ENCODE results near the gene KCNN1. TPM values are rescaled to one million over a fixed set of nuclear protein-coding genes. Genes with fewer than 3 reads are reported as not detected.

KCNN1 gene
- total and polyA plus RNA-seq, 3 donors from 2014 or later: 4.4 to 15.9 (median 10.3) TPM

DNA sequence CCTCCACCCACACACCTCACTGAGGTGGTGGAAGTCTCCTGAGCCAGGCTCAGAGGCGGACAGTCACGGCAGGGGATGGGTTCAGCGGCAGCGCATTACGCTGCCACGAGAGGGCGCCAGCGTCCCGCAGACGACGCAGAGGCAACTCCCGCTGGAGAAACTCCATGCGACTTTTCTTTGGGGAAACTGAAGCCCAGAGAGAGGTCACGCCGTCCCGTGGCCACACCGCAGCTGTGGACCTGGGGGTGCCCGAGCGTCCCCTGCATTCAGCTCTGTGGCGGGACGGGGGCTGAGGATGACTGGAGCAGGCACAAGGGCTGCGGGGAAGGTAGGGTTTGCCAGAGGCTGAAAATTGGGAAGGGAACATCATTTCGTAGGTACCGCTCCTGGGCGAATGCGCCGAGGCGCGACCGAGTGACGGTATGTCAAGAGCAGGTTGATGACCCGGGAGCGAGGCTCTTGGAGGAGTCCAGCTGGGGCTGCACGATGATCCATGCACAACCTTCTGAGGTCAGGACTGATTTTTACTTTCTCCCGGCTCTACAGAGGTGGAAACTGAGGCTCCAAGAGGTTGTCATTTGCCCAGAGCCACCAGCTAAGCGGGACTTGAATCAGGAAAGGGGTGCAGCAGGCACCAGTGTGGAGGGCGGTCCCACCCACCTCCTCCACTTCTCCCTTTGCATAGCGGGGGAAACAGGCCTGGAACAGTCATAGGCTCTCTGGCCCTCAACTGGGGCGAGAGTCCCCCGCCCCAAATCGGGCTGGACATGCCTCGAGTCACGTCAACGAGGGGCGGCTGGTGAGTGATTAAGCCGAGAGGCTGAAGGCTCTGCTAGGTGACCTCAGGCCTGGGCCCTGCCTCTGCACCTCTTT is 40.4 kb downstream of the KCNN1 start:
- intact Hi-C loops (cut with DNase I; ENCODE audit: low total_unique reads): loop anchor here (2.0 kb wide), 1 partner anchor 52 kb away; no protein-coding TSS in a partner anchor
- WGBS, 2 donors: 0 to 1% methylated on average over 38 to 46 of the region's 46 CpGs

DNA sequence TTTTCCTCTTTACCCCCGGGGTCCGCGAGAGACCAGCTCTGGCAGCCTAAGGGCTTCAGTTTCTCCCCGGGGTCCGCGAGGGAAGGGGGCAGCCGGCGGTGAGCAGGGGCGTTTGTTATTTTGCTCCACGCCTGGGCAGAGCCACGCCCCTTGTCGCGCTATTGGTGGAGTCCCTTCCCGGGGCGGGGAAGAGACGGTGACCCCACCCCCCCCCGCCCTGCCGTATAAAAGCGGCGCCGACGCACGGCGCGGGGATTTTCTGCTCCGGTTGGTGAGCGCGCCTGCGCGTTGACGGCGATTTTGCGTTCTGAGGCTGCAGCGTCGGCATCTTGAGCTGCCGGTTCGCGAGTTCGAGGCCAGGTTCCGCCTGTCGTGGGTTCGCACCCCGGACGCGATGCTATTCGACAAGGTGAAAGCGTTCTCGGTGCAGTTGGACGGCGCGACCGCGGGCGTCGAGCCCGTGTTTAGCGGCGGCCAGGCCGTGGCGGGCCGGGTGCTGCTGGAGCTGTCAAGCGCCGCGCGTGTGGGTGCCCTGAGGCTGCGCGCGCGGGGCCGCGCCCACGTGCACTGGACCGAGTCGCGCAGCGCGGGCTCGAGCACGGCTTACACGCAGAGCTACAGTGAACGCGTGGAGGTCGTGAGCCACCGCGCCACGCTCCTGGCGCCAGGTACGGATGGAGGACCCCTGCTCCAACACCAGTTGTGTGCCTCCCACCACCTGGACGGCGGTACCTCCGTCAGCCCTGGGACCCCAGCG is 41.2 kb downstream of the KCNN1 start, which contains the start of gene ARRDC2:
TSS of gene ARRDC2 (plus strand) at position 254 of the 757 bp plus-strand sequence. CDS start at position 395, 141 bp downstream.
- Histone ChIP-seq H3K36me3 (ENCODE audit: low read depth, missing control alignments) (no peaks in the 10 kb centered on the region), H3K4me1 (no peaks in the 10 kb centered on the region), H3K4me3 (peak within 1 kb of the TSS; percentile 50 to 51), H3K27me3 (no peaks in the 10 kb centered on the region), H3K9me3 (no peaks in the 10 kb centered on the region), H3K27ac (peak within 1 kb of the TSS; percentile 80 to 85)
- 14 to 18% methylated on average over 5 to 80 of the region's 92 CpGs for WGBS, 2 donors
- peak; percentile 95 for DNase-seq
- intact Hi-C loops (cut with DNase I; ENCODE audit: low total_unique reads): loop anchor here (2.0 kb wide), 1 partner anchor 51 kb away; no protein-coding TSS in a partner anchor
- TF ChIP-seq, protein P1, sequence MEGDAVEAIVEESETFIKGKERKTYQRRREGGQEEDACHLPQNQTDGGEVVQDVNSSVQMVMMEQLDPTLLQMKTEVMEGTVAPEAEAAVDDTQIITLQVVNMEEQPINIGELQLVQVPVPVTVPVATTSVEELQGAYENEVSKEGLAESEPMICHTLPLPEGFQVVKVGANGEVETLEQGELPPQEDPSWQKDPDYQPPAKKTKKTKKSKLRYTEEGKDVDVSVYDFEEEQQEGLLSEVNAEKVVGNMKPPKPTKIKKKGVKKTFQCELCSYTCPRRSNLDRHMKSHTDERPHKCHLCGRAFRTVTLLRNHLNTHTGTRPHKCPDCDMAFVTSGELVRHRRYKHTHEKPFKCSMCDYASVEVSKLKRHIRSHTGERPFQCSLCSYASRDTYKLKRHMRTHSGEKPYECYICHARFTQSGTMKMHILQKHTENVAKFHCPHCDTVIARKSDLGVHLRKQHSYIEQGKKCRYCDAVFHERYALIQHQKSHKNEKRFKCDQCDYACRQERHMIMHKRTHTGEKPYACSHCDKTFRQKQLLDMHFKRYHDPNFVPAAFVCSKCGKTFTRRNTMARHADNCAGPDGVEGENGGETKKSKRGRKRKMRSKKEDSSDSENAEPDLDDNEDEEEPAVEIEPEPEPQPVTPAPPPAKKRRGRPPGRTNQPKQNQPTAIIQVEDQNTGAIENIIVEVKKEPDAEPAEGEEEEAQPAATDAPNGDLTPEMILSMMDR (IDR thresholded peaks at IDR 0.05): no peak
- peak; percentile 8 for TF ChIP-seq POLR2A (IDR thresholded peaks at IDR 0.05)

More for the DNA sequence above, 40.4 kb downstream of the KCNN1 start:
- Histone ChIP-seq H3K4me1 (no peaks in the 10 kb centered on the region), H3K4me3 (peak overlapping the region; percentile 50 to 51), H3K36me3 (ENCODE audit: low read depth, missing control alignments) (no peaks in the 10 kb centered on the region), H3K27ac (peak overlapping the region; percentile 80 to 85), H3K9me3 (no peaks in the 10 kb centered on the region), H3K27me3 (no peaks in the 10 kb centered on the region)
- DNase-seq: peak; percentile 92
- TF ChIP-seq, protein P1 (IDR thresholded peaks at IDR 0.05): peak; percentile 97 to 98 (median 98)
- no peak for TF ChIP-seq POLR2A (IDR thresholded peaks at IDR 0.05)

DNA sequence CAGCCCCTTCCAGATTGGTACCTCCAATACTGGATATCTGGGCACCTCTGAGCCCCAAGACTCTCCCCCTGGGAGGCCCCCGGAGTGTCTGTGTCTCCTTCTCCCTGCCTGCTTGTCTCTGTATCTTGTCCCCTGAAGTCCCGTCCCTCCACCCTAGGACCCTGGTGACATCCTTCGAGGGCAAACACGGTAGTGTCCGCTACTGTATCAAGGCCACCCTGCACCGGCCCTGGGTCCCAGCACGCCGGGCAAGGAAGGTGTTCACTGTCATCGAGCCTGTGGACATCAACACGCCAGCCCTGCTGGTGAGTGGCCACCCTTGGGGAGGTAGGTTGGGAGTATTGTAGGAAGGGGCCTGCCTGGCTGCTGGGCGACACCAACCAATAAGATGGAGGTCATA is 41.9 kb downstream of the KCNN1 start:
- Histone ChIP-seq H3K9me3 (no peaks in the 10 kb centered on the region), H3K27me3 (no peaks in the 10 kb centered on the region), H3K4me1 (peaks cover 2% of the 10 kb centered on the region), H3K27ac (peak overlapping the region in 1 of 2 donors; percentile 85), H3K36me3 (ENCODE audit: low read depth, missing control alignments) (no peaks in the 10 kb centered on the region), H3K4me3 (peak overlapping the region; percentile 50 to 51)
- DNase-seq: no peak
- WGBS, 2 donors: 93% methylated on average over 11 of the region's 11 CpGs; no CpG with 5 or more reads in 1 of the 2 donors
- no peak for TF ChIP-seq POLR2A (IDR thresholded peaks at IDR 0.05)
- TF ChIP-seq, protein P1 (IDR thresholded peaks at IDR 0.05): no peak
- intact Hi-C loops (cut with DNase I; ENCODE audit: low total_unique reads): no loop called here

DNA sequence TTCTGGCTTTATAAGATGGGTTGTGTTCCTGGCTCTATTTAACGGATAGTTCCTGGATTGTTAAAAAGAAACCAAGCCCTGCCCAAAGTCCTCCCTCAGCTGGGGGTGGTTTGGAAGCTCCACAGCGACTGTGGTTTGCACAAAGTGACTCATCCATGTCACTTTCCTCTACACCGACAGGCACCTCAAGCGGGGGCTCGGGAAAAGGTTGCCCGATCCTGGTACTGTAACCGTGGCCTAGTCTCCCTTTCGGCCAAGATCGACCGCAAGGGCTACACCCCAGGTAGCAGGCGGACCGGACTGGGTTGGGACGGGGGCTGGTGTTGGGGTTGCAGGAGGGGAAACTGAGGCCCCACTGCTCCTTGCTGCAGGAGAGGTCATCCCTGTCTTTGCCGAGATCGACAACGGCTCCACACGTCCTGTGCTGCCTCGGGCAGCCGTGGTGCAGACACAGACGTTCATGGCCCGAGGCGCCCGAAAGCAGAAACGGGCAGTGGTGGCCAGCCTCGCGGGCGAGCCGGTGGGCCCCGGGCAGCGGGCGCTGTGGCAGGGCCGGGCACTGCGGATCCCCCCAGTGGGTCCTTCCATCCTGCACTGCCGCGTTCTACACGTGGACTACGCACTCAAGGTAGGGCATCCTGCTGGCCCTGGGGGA is 42.6 kb downstream of the KCNN1 start:
- H3K9me3 ChIP-seq: no peaks in the 10 kb centered on the region
- DNase-seq: no peak
- H3K27me3 ChIP-seq: no peaks in the 10 kb centered on the region
- H3K27ac ChIP-seq: peak overlapping the region in 1 of 2 donors; percentile 85
- 95% methylated on average over 14 to 32 of the region's 37 CpGs for WGBS, 2 donors
- no peak for TF ChIP-seq POLR2A (IDR thresholded peaks at IDR 0.05)
- TF ChIP-seq, protein P1 (IDR thresholded peaks at IDR 0.05): no peak
- peaks cover 5% of the 10 kb centered on the region for H3K4me1 ChIP-seq
- H3K4me3 ChIP-seq: no peak overlapping the region
- no peaks in the 10 kb centered on the region for H3K36me3 ChIP-seq (ENCODE audit: low read depth, missing control alignments)
- intact Hi-C loops (cut with DNase I; ENCODE audit: low total_unique reads): no loop called here

All from testis (tissue), 3 donors.